ENCODE measurements around the gene CELA2B. TPM values are rescaled to one million over a fixed set of nuclear protein-coding genes. Genes with fewer than 3 reads are reported as not detected.

The CELA2B gene
- total and polyA plus RNA-seq, 2 of the 8 experiments (the other 6 are each of a cell fraction or from before 2014, with no cell fraction given): not detected

DNA sequence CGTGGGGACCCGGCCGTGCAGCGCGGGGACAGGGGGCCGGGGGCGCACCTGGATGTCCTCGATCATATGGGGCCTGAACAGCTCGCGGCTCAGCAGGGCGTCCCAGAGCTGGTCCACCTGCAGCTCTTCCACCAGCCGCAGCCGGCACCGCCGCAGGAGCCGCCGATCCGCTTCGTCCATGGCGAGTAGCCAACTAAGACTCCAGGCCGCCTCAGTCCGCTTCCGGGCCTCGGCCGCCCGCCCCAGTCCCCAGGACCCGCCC lies 48.0 kb downstream of the CELA2B start, which contains the start of gene CASP9 (continued):
- TF ChIP-seq POLR2A (IDR thresholded peaks at IDR 0.05; ENCODE audit: control extremely low read depth in 1 of 2, low read depth in 2 of 2, low read length in 2 of 2) (peak; percentile 90 to 94), EP300 (IDR thresholded peaks at IDR 0.05; ENCODE audit: borderline replicate concordance in 1 of 2, low read depth in 2 of 2, low read length in 2 of 2) (no peak), RFX5 (IDR thresholded peaks at IDR 0.05; ENCODE audit: borderline replicate concordance, low read depth, low read length) (no peak), NRF1 (IDR thresholded peaks at IDR 0.05; ENCODE audit: low read depth, low read length) (no peak), POU5F1 (IDR thresholded peaks at IDR 0.05; ENCODE audit: low read depth, low read length) (no peak), CEBPB (IDR thresholded peaks at IDR 0.05; ENCODE audit: low read depth, low read length) (no peak), RNF2 (IDR thresholded peaks at IDR 0.05; ENCODE audit: borderline replicate concordance, low read depth, low read length, missing control alignments, poor library complexity, severe bottlenecking) (no peak), EZH2 (IDR thresholded peaks at IDR 0.05; ENCODE audit: low read depth, low read length, severe bottlenecking) (no peak), CHD1 (IDR thresholded peaks at IDR 0.05; ENCODE audit: low read depth, low read length) (no peak), KDM1A (IDR thresholded peaks at IDR 0.05; ENCODE audit: borderline replicate concordance, low read length) (no peak), CHD2 (IDR thresholded peaks at IDR 0.05; ENCODE audit: low read length) (no peak), GABPA (IDR thresholded peaks at IDR 0.05; ENCODE audit: borderline replicate concordance, insufficient read depth, low read length) (no peak), KDM4A (IDR thresholded peaks at IDR 0.05; ENCODE audit: low read depth, low read length, severe bottlenecking) (no peak), SAP30 (IDR thresholded peaks at IDR 0.05; ENCODE audit: insufficient read depth, insufficient replicate concordance, low read length) (no peak), SIN3A (conservative IDR thresholded peaks at IDR 0.05 in 1 of 2, IDR thresholded peaks at IDR 0.05 in 1 of 2; ENCODE audit: low read depth in 1 of 2, low read length in 2 of 2) (0 out of 4 replicates have a peak, but pooled peaks of 1 of the 2 experiments have one; percentile 2), PHF8 (conservative IDR thresholded peaks at IDR 0.05; ENCODE audit: low read depth, low read length) (peak; percentile 58), SIRT6 (IDR thresholded peaks at IDR 0.05; ENCODE audit: low read length) (no peak), SUZ12 (IDR thresholded peaks at IDR 0.05; ENCODE audit: low read length) (no peak), TEAD4 (IDR thresholded peaks at IDR 0.05; ENCODE audit: low read depth, low read length) (no peak), CREB1 (IDR thresholded peaks at IDR 0.05) (no peak), HDAC2 (IDR thresholded peaks at IDR 0.05; ENCODE audit: borderline replicate concordance in 1 of 2, low read depth in 2 of 2, low read length in 2 of 2) (no peak)
- TF ChIP-seq, protein P1, sequence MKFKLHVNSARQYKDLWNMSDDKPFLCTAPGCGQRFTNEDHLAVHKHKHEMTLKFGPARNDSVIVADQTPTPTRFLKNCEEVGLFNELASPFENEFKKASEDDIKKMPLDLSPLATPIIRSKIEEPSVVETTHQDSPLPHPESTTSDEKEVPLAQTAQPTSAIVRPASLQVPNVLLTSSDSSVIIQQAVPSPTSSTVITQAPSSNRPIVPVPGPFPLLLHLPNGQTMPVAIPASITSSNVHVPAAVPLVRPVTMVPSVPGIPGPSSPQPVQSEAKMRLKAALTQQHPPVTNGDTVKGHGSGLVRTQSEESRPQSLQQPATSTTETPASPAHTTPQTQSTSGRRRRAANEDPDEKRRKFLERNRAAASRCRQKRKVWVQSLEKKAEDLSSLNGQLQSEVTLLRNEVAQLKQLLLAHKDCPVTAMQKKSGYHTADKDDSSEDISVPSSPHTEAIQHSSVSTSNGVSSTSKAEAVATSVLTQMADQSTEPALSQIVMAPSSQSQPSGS (IDR thresholded peaks at IDR 0.05; ENCODE audit: low read length): no peak

Measured in H1 (cell line).